ENCODE data around the gene GLI3.

Gene GLI3

GRCh38 chr7:42105554-42106358 is 131.3 kb downstream of the GLI3 start:
- no peak for DNase-seq (ENCODE audit: low read depth)

GRCh38 chr7:42104694-42105093 is 132.3 kb downstream of the GLI3 start:
- DNase-seq (ENCODE audit: low read depth), result no peak

- no peak for DNase-seq (ENCODE audit: low read depth)
These were observed 132.8 kb downstream of the GLI3 start for GRCh38 chr7:42104231-42104630.

- no peak for DNase-seq (ENCODE audit: low read depth)
These were observed 133.6 kb downstream of the GLI3 start for GRCh38 chr7:42103456-42103855.

GRCh38 chr7:42103020-42103419 is 134.0 kb downstream of the GLI3 start:
- no peak for DNase-seq (ENCODE audit: low read depth)

DNA sequence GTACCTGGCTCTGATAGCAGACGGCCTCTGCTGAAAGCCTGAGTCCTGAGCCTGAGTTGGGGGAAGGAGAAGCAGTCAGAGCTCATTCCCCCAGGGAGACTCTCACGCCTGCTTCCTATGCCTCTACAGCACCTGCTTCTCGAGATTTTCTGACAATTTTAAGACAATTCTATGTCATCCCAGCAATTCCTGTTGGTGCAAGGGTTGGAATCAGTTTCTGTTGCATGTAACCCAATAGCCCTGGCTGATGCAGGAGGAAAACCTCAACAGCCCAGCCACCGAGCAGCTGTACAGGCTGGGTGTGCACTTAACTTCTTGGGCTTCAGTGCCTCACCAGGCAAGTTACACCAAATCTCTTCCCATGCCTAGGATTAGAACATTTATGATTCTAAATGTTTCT is 134.7 kb downstream of the GLI3 start:
- no peak for DNase-seq (ENCODE audit: low read depth)

- no peak for DNase-seq (ENCODE audit: low read depth)
These were observed 136.9 kb downstream of the GLI3 start for GRCh38 chr7:42100156-42100508.

DNA sequence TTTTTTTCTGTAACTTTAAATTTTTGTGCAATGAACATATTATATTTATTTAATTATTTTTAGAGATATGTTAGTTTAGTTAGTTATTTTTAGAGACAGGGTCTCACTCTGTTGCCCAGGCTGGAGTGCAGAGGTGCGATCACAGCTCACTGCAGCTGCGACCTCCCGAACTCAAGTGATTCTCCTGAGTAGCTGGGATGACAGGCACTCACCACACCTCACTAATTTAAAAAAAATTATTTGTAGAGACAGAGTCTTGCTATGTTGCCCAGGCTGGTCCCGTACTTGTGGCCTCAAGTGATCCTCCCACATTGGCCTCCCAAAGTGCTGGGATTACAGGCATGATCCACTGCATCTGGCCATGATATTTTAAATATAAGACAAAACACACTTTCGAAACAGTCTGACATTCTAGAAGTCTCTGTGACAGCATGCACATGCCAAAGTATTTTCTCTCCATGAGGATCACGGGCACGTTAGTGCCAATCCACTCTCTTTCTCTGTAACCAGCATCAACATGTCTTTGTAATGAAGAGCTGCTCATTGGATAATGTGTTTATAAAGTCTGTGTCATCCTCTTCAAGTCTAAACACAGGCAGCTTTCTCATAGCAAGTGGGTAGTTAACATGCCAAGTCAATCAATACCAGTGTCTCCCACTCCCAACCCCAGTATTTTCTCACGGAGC is 137.4 kb downstream of the GLI3 start:
- DNase-seq (ENCODE audit: low read depth), result no peak

GRCh38 chr7:42099066-42099465 is 137.9 kb downstream of the GLI3 start:
- no peak for DNase-seq (ENCODE audit: low read depth)

DNA sequence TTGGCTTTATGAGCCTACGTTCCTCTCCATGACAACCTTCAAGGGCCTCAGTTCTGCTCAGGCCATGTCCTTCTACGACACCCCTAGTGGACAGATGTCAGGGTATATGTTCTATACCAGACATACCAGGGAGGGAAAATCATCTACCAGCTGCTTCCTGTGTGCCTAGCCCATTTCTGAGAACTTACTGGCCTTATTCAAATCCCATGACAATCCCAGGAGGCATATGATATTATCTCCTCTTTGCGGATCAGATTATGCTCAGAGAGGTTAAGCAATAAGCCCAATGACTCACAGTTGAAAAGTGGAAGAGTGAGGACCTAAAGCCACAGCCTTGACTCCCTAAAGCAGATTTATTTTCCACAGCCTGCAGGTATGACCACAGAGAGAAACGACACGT is 139.3 kb downstream of the GLI3 start:
- DNase-seq (ENCODE audit: low read depth), result no peak

DNA sequence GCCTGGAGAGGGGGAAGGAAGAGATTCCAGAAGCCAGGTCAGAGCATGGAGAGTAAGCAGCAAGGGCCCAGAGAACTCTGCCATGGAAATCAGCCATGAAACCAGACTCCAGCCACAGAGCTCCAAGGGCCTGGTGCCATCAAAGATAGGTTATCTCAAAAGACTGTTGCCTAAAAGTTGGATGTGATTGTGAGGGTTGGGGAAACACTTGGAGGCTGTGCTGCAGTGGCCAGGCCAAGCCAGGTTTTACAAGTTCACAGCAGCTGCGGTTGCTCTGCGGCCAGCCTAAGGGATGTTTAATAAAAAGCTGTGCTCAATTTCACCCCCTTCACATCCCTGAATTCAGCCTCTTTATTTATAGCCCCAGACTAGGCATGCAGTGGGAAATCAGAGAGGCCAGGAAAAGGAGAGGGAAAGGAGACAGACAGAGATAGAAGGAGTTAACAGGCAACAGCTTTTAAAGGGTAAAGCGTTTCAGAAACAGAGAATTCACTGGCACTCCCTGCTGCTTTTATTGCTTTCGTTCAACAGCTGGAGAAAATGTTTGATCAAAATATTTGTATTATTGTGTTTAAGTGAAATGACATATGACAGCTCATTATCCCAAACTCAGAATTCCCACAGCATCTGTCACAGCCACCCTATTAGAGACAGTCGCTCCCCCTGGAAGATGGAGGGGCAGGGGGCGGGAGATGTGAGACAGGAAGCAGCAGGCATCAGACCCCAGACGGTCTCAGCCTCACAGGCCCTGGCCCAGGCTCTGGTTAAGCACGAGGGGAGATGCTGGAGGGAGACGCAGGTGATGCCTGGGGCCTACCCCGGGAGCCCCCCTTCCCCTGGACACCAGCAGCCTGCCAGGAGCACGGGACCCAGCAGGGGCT is 140.1 kb downstream of the GLI3 start:
- no peak for DNase-seq (ENCODE audit: low read depth)

- no peak for DNase-seq (ENCODE audit: low read depth)
These were observed 140.7 kb downstream of the GLI3 start for GRCh38 chr7:42096268-42096667.

DNA sequence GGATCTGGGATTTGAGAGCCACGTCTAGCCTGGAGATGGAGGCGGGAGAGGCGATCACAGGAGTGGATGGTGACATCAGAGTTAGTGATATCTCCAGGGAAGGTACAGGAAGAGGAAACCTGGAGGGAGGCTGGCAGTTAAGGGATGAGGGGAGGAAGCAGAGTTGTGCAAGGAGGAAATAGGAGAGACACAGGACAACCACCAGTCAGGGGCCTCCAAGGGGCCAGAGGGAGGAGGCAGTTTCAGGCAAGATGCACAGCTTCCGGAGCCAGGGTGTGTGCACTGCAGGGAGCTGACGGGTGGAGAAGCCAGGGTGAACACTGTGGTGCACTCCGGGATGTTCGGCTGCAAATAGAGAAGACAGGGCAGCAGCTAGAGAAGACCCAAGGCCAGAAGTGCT is 141.2 kb downstream of the GLI3 start:
- DNase-seq (ENCODE audit: low read depth), result no peak

- DNase-seq (ENCODE audit: low read depth), result no peak
These were observed 143.6 kb downstream of the GLI3 start for GRCh38 chr7:42093349-42093905.

DNA sequence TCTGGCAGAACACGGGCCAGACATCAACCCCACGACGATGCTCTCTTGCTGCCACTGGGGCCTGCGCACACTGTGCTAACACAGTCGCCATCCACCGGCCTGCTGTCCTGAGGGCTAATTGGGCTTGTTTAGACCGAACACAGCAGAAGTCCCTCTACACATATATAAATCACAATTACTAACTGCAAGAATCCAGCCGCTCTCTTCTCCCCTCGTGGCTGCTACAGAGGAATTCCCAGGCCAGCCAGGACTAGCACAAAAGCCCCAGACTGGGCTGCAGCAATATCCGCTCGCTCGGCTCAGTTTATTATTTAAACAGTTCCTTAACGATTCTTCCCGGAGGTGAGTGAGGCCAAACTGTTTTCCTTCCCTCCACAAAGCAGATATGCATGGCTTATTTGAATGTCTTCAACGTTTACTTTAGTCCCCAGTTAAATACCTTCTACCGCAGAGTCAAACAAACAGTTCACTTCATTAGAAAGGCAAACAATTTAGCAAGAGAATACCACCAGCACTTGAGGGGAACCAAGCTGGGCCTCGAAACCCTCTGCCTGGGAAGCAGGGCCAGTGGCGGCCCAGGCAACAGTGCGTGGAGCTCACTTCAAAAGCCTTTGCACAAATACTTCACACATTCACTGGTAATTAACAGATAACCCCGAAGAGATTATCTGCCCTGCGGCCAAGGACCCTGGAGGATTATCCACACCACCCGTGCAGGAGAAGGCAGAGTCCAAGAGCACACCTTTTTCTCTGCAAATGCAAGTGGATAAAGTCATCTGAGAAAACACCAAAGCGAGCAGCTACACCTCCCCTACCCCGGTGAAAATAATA is 145.3 kb downstream of the GLI3 start:
- no peak for DNase-seq (ENCODE audit: low read depth)

GRCh38 chr7:42090806-42091205 is 146.2 kb downstream of the GLI3 start:
- no peak for DNase-seq (ENCODE audit: low read depth)

DNA sequence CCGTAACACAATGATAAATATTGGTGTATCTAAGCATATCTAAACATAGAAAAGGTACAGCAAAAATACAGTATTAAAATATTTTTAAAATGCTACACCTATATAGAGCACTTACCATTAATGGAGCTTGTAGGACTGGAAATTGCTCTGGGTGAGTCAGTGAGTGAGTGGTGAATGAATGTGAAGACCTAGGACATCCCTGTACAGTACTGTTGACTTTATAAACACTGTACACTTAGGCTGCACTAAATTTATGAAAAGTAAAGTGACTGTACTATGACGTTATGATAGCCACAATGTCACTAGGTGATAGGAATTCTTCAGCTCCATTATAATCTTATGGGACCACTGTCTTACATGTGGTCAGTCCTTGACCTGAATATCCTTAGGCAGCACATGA is 147.0 kb downstream of the GLI3 start:
- no peak for DNase-seq (ENCODE audit: low read depth)

DNA sequence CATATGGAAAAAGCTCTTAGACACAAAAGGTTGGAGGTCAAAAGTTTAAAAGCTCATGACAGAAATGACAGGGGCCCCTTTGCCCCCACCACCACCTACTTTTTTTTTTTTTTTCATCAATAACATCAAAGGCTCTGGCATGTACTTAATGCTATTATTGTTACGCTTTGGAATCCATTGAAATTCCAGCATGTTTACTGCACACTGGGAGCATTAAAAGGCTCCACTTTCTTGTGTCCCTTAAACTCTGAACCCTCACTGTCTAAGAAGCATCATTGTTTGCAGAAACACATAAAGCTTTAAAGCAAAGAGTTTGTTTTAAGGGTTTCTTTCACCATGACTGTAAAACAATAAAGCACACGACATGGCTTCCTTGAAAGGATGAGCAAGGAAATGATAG is 149.4 kb downstream of the GLI3 start:
- no peak for DNase-seq (ENCODE audit: low read depth)

GRCh38 chr7:42085531-42085930 is 151.5 kb downstream of the GLI3 start:
- DNase-seq (ENCODE audit: low read depth), result no peak

DNA sequence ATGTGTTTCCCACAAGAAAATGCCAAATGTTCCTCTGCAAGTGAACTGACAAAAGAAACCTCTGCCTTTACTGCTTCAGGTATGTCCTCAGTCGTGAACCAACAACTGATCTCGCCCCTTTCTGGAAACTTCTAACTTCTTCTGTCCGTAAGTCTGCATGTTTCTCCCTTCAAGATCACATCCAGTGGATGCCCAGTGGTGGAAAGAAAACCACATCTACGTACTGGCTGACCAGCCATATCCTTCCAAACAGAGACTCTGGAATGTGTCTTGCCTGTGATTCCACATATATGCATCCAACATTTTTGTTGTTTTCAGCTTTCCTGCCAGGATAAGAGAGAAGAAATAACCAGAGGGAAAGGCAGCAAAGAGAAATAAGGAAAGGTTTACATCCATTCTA is 152.7 kb downstream of the GLI3 start:
- DNase-seq (ENCODE audit: low read depth), result no peak

DNA sequence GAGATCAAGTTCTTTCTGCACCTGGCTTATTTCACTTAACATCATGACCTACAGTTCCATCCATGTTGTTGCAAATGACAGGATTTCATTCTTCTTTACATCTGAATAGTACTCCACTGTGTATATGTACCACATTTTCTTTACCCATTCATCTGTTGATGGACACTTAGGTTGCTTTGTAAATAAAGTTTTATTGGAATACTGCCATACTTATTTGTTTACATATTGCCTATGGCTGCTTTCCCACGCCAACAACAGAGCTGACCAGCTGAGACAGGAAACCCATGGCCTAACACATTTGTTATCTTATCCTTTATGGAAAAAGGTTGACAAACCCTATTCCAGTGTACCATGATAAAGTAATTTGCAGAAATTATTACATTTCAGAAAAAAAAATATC is 153.7 kb downstream of the GLI3 start:
- DNase-seq (ENCODE audit: low read depth), result no peak

- DNase-seq (ENCODE audit: low read depth), result no peak
These were observed 154.9 kb downstream of the GLI3 start for GRCh38 chr7:42082144-42082543.

Data from T follicular helper cell (primary cell).